B cell (primary cell): ENCODE measurements around the gene CYB5R3.

ENCODE experiments used
- CTCF ChIP-seq: fragments of 200-600 bp; IDR thresholded peaks from one replicate; pipeline ENCODE4 v1.8.0; 2022; ENCODE audit warnings: antibody characterized with exemption, mild to moderate bottlenecking
- EZH2 ChIP-seq: IDR thresholded peaks from 2 replicates; pipeline ENCODE4 v1.6.1; 2012; ENCODE audit warnings: borderline replicate concordance, low read depth, mild to moderate bottlenecking, moderate library complexity, low read length; ENCODE audit not compliant: insufficient read depth, poor library complexity, severe bottlenecking

GRCh38 chr22:42691440-42691839 lies 42.2 kb upstream of the CYB5R3 start:
- TF ChIP-seq CTCF (no peak), EZH2 (no peak)
